HG03064 (cell line): Measurements from ENCODE around the gene CST8.

ENCODE experiments used
- ATAC-seq: cut with Tn5 transposase; IDR thresholded peaks from one replicate; pipeline ENCODE4 v1.9.1; 2021; ENCODE audit warnings: low read depth; ENCODE audit not compliant: unreplicated experiment

The CST8 gene

GRCh38 chr20:23475395-23475794 is 15.5 kb upstream of the CST8 start:
- no peak for ATAC-seq

GRCh38 chr20:23476015-23476754 is 14.7 kb upstream of the CST8 start:
- no peak for ATAC-seq

- ATAC-seq = no peak
Observed at GRCh38 chr20:23477223-23477622, 13.7 kb upstream of the CST8 start.

- no peak for ATAC-seq
Observed at GRCh38 chr20:23479043-23479442, 11.9 kb upstream of the CST8 start.

- ATAC-seq = no peak
Observed at GRCh38 chr20:23482138-23482537, 8.8 kb upstream of the CST8 start.

- ATAC-seq = no peak
Observed at GRCh38 chr20:23484081-23484480, 6.8 kb upstream of the CST8 start.

- ATAC-seq = no peak
Observed at GRCh38 chr20:23488470-23488869, 2.4 kb upstream of the CST8 start.

- no peak for ATAC-seq
Observed at GRCh38 chr20:23488996-23489395, 1.9 kb upstream of the CST8 start.

- no peak for ATAC-seq
Observed at GRCh38 chr20:23492292-23492691, 1.4 kb downstream of the CST8 start.

GRCh38 chr20:23493172-23493772 is 2.4 kb downstream of the CST8 start:
- no peak for ATAC-seq

- ATAC-seq = no peak
Observed at GRCh38 chr20:23497536-23497935, 6.6 kb downstream of the CST8 start.

GRCh38 chr20:23501926-23502325 is 11.0 kb downstream of the CST8 start:
- no peak for ATAC-seq

GRCh38 chr20:23503649-23504048 is 12.7 kb downstream of the CST8 start:
- no peak for ATAC-seq

GRCh38 chr20:23507346-23507745 is 16.4 kb downstream of the CST8 start:
- no peak for ATAC-seq

GRCh38 chr20:23508449-23509229 is 17.7 kb downstream of the CST8 start:
- no peak for ATAC-seq

- ATAC-seq = no peak
Observed at GRCh38 chr20:23509247-23509913, 18.5 kb downstream of the CST8 start.

- no peak for ATAC-seq
Observed at GRCh38 chr20:23510000-23510590, 19.2 kb downstream of the CST8 start.

GRCh38 chr20:23513164-23513563 is 22.2 kb downstream of the CST8 start:
- no peak for ATAC-seq

- no peak for ATAC-seq
Observed at GRCh38 chr20:23514848-23515247, 23.9 kb downstream of the CST8 start.

GRCh38 chr20:23515250-23515939 is 24.5 kb downstream of the CST8 start:
- no peak for ATAC-seq
